Measurements from ENCODE around the gene CDK14.
"Not testable (repeated sequence)": the region's sequence is repeated elsewhere in the genome, so short reads cannot be mapped to it uniquely, and the experiment has no call there.

The CDK14 gene

GRCh38 chr7:91135703-91136430 lies 539.7 kb downstream of the CDK14 start:
- no peak for DNase-seq

- DNase-seq = no peak
Observed at GRCh38 chr7:91137153-91137787, 541.1 kb downstream of the CDK14 start.

GRCh38 chr7:91137788-91138368 lies 541.8 kb downstream of the CDK14 start:
- DNase-seq = no peak

GRCh38 chr7:91140286-91140685 lies 544.2 kb downstream of the CDK14 start:
- no peak for DNase-seq

GRCh38 chr7:91140982-91141381 lies 544.9 kb downstream of the CDK14 start:
- DNase-seq = no peak

- DNase-seq = no peak
Observed at GRCh38 chr7:91142743-91143142, 546.6 kb downstream of the CDK14 start.

- no peak for DNase-seq
Observed at GRCh38 chr7:91149341-91150246, 553.5 kb downstream of the CDK14 start.

- no peak for DNase-seq
Observed at GRCh38 chr7:91151916-91152315, 555.8 kb downstream of the CDK14 start.

GRCh38 chr7:91156316-91157185 lies 560.4 kb downstream of the CDK14 start:
- no peak for DNase-seq

GRCh38 chr7:91157579-91158320 lies 561.6 kb downstream of the CDK14 start:
- DNase-seq = no peak

GRCh38 chr7:91162436-91162835 lies 566.3 kb downstream of the CDK14 start:
- DNase-seq = no peak

GRCh38 chr7:91164506-91164905 lies 568.4 kb downstream of the CDK14 start:
- DNase-seq = no peak

- no peak for DNase-seq
Observed at GRCh38 chr7:91165006-91165845, 569.1 kb downstream of the CDK14 start.

GRCh38 chr7:91165846-91166230 lies 569.7 kb downstream of the CDK14 start:
- no peak for DNase-seq

- peak; percentile 52 for DNase-seq
Observed at GRCh38 chr7:91168871-91169829, 573.0 kb downstream of the CDK14 start.

- no peak for DNase-seq
Observed at GRCh38 chr7:91169830-91170191, 573.7 kb downstream of the CDK14 start.

- DNase-seq = not testable (repeated sequence)
Observed at GRCh38 chr7:91173265-91173664, 577.1 kb downstream of the CDK14 start.

- DNase-seq = no peak
Observed at GRCh38 chr7:91180746-91181145, 584.6 kb downstream of the CDK14 start.

GRCh38 chr7:91181949-91182348 lies 585.8 kb downstream of the CDK14 start:
- no peak for DNase-seq

Data from right forelimb (tissue), 1 donor.